Karpas-422 (cell line): ENCODE data around the gene DMBT1. TPM values are rescaled to one million over a fixed set of nuclear protein-coding genes. Genes with fewer than 3 reads are reported as not detected.

ENCODE experiments used
- DNase-seq: peaks from one replicate; pipeline ENCODE4 v3.0.0-alpha.2; 2015
- H2AFZ ChIP-seq: fragments of 200-600 bp; sonication (generic); 2 replicates; pipeline ENCODE4 v1.6.1; 2014; ENCODE audit warnings: antibody characterized with exemption, low read length, mixed read lengths
- H3K27ac ChIP-seq: fragments of 200-600 bp; sonication (generic); 2 replicates; pipeline ENCODE4 v1.5.1; 2014; ENCODE audit warnings: mild to moderate bottlenecking, low read length, moderate library complexity
- H3K27me3 ChIP-seq: fragments of 200-600 bp; sonication (generic); 2 replicates; pipeline ENCODE4 v1.6.1; 2014; ENCODE audit warnings: low read length, mixed read lengths
- H3K36me3 ChIP-seq: fragments of 200-600 bp; sonication (generic); 2 replicates; pipeline ENCODE4 v1.6.1; 2014; ENCODE audit warnings: low read length, mixed read lengths; ENCODE audit not compliant: insufficient read depth
- H3K4me1 ChIP-seq: fragments of 200-600 bp; sonication (generic); 2 replicates; pipeline ENCODE4 v1.6.1; 2014; ENCODE audit warnings: mild to moderate bottlenecking, low read length, mixed read lengths
- H3K4me2 ChIP-seq: fragments of 200-600 bp; sonication (generic); 2 replicates; pipeline ENCODE4 v1.6.1; 2014; ENCODE audit warnings: low read length, low read depth, mild to moderate bottlenecking; ENCODE audit not compliant: poor library complexity, severe bottlenecking
- H3K4me3 ChIP-seq: fragments of 200-600 bp; sonication (generic); 2 replicates; pipeline ENCODE4 v1.5.1; 2014; ENCODE audit warnings: mild to moderate bottlenecking, antibody characterized with exemption, low read length, mixed read lengths
- H3K79me2 ChIP-seq: fragments of 200-600 bp; sonication (generic); 2 replicates; pipeline ENCODE4 v1.6.1; 2014; ENCODE audit warnings: mild to moderate bottlenecking, low read length, mixed read lengths
- H3K9ac ChIP-seq: fragments of 200-600 bp; sonication (generic); 2 replicates; pipeline ENCODE4 v1.6.0; 2014; ENCODE audit warnings: low read length
- H3K9me2 ChIP-seq: fragments of 200-600 bp; sonication (generic), shearing (Covaris generic); replicated peaks from 2 replicates; pipeline ENCODE4 v1.6.0; 2014; ENCODE audit warnings: mild to moderate bottlenecking, low read length, moderate library complexity; ENCODE audit not compliant: insufficient read depth
- H3K9me3 ChIP-seq: fragments of 300-700, 200-600 bp; sonication (generic); 2 replicates; pipeline ENCODE4 v1.6.1; 2014; ENCODE audit warnings: low read length, mixed read lengths
- H4K20me1 ChIP-seq: fragments of 200-600 bp; sonication (generic); 2 replicates; pipeline ENCODE4 v1.6.1; 2014; ENCODE audit warnings: mild to moderate bottlenecking, antibody characterized with exemption, low read length, low read depth; ENCODE audit not compliant: insufficient read depth
- total RNA-seq: library from RNA; depleted of rRNA; stranded (reverse); fragments of >200 nt; shearing (Covaris generic); gene quantifications from 2 replicates; pipeline ENCODE4 v1.2.3, GENCODE V29; 2014; ENCODE audit warnings: low replicate concordance

The DMBT1 gene
- total RNA-seq, 1 experiment from 2014 or later, result not detected

DNA sequence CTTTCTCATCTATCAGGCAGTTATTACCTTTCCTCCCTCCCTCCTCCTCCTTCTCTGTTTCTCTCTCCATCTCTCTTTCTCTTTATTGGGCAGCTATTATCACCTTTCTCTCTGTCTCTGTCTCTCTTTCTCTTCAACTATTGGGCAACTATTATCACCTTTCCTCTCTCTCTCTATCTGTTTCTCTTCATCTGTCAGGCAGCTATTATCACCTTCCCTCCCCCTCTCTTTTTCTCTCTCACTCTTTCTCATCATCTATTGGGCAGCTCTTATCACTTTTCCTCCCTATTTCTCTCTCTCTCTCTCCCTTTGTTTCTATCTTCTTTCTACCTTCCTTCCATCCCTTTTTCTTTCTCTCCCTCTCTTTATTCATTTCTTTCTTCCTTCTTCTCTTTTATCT lies 1.2 kb downstream of the DMBT1 start:
- no peak overlapping the region for H3K4me3 ChIP-seq
- no peaks in the 10 kb centered on the region for H3K36me3 ChIP-seq
- H3K4me1 ChIP-seq, result no peaks in the 10 kb centered on the region
- H3K9me3 ChIP-seq, result no peaks in the 10 kb centered on the region
- no peaks in the 10 kb centered on the region for H3K27me3 ChIP-seq
- no peak overlapping the region for H2AFZ ChIP-seq
- H3K79me2 ChIP-seq, result no peaks in the 10 kb centered on the region
- no peak overlapping the region for H3K27ac ChIP-seq
- H3K4me2 ChIP-seq, result no peak overlapping the region
- no peaks in the 10 kb centered on the region for H4K20me1 ChIP-seq
- DNase-seq, result no peak
- no peaks in the 10 kb centered on the region for H3K9me2 ChIP-seq
- no peak overlapping the region for H3K9ac ChIP-seq

DNA sequence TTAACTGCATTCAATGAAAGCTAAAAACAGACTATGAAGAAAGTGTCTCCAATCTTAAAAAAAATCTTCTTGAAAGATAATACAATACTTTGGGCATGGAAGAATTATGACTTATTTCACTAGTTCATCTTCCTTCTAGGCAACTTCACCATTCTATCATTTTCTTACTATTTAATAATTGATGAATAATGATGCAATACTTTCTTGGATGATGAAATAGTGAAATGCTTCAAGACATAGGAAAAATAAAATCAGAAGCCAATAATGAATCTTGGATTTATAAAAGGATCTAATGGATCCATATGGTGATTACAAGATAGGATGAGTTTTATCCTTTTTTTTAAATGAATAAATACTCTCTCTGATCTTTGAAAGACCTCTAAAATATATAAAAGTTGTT lies 4.4 kb downstream of the DMBT1 start:
- Histone ChIP-seq H3K4me1 (no peaks in the 10 kb centered on the region), H2AFZ (no peak overlapping the region), H3K27me3 (no peaks in the 10 kb centered on the region), H3K4me3 (no peak overlapping the region), H3K9me3 (no peaks in the 10 kb centered on the region), H3K9ac (no peak overlapping the region), H3K4me2 (no peak overlapping the region), H3K9me2 (no peaks in the 10 kb centered on the region), H3K79me2 (no peaks in the 10 kb centered on the region), H3K27ac (no peak overlapping the region), H4K20me1 (0 out of 2 replicates have a peak, but pooled peaks cover 3% of the 10 kb centered on the region), H3K36me3 (no peaks in the 10 kb centered on the region)
- DNase-seq, result no peak

DNA sequence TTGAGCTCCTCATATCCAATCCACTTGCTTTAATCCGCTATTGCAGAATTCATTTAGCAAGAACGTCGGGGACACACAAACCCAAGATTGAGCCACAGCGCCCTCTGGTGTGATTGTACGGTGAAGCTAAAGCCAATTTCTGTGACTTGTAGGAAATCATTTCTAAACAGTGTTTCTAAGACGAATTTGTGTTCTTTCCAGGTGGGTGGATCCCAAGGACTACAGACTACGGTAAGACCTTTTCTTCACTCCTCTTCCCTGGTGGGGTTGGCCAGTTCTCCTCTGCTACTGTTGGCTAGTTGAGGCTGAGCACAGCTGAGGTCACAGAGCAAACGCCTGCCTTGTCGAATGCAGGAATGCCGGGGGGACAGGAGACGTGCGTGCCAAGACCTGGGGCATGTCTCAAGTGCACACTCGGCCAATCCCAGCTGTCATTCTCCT lies 5.2 kb downstream of the DMBT1 start:
- no peak overlapping the region for H3K27ac ChIP-seq
- no peaks in the 10 kb centered on the region for H3K9me2 ChIP-seq
- H3K4me2 ChIP-seq, result no peak overlapping the region
- DNase-seq, result peak; percentile 85
- no peak overlapping the region for H3K4me3 ChIP-seq
- no peak overlapping the region for H3K9ac ChIP-seq
- H3K79me2 ChIP-seq, result no peaks in the 10 kb centered on the region
- no peaks in the 10 kb centered on the region for H3K9me3 ChIP-seq
- no peaks in the 10 kb centered on the region for H3K4me1 ChIP-seq
- no peaks in the 10 kb centered on the region for H3K36me3 ChIP-seq
- 0 out of 2 replicates have a peak, but pooled peaks cover 3% of the 10 kb centered on the region for H4K20me1 ChIP-seq
- no peaks in the 10 kb centered on the region for H3K27me3 ChIP-seq
- H2AFZ ChIP-seq, result no peak overlapping the region

DNA sequence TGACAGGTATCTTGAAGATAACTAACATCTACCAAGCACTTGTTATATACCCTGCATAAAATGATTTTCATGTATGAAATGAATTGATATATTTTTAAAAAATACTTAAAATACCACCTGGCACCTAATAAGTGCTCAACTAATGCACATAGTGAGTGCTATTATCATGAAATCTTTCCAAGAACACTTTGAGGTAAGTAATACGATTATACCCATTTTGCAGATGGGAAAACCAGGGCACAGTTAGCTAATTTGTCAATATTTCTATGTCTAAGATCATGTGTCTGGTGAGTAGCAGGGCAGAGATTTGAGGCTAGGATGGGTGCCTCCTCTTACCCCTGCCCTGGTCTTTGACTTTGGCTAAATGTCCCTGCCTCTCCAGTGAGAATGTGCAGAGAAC lies 6.1 kb downstream of the DMBT1 start:
- no peaks in the 10 kb centered on the region for H3K79me2 ChIP-seq
- H3K9ac ChIP-seq, result no peak overlapping the region
- no peaks in the 10 kb centered on the region for H3K36me3 ChIP-seq
- H2AFZ ChIP-seq, result no peak overlapping the region
- no peak overlapping the region for H3K27ac ChIP-seq
- H3K4me2 ChIP-seq, result no peak overlapping the region
- no peaks in the 10 kb centered on the region for H3K4me1 ChIP-seq
- H3K9me2 ChIP-seq, result no peaks in the 10 kb centered on the region
- no peak for DNase-seq
- no peaks in the 10 kb centered on the region for H3K9me3 ChIP-seq
- H3K4me3 ChIP-seq, result no peak overlapping the region
- 0 out of 2 replicates have a peak, but pooled peaks cover 3% of the 10 kb centered on the region for H4K20me1 ChIP-seq
- no peaks in the 10 kb centered on the region for H3K27me3 ChIP-seq

DNA sequence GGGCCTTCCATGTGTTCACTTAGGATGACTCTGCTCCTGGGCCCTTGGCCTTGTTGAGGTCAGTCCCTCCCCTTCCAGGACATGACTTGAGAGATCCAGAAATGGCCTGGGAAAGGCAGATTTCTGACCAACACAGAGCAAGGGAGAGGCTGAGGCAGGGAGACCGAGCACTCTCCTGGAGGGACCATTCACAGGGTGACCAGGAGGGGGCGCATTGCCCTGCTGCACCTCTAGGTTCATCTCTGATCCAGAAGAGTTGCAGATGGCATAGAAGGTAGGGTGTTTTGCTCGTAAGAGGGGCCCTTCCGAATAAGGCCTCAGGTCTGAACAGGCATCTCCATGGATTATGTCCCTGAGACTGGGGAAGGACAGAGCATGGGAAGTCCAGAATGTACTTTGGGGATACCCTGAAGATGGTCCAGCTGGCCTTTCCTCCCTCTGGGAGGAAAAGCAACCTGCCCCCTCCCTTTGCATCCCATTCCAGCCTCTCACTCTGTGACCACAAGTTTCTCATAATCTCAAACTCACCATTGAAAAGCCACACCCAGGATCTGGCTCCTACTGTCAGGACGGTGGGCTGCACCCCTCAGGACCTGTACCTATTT lies 6.6 kb downstream of the DMBT1 start:
- no peak overlapping the region for H3K9ac ChIP-seq
- no peaks in the 10 kb centered on the region for H3K4me1 ChIP-seq
- no peak overlapping the region for H2AFZ ChIP-seq
- peak; percentile 70 for DNase-seq
- no peaks in the 10 kb centered on the region for H3K9me2 ChIP-seq
- H4K20me1 ChIP-seq, result 0 out of 2 replicates have a peak, but pooled peaks cover 3% of the 10 kb centered on the region
- H3K36me3 ChIP-seq, result no peaks in the 10 kb centered on the region
- no peaks in the 10 kb centered on the region for H3K79me2 ChIP-seq
- H3K27ac ChIP-seq, result no peak overlapping the region
- no peak overlapping the region for H3K4me2 ChIP-seq
- H3K9me3 ChIP-seq, result no peaks in the 10 kb centered on the region
- no peaks in the 10 kb centered on the region for H3K27me3 ChIP-seq
- H3K4me3 ChIP-seq, result no peak overlapping the region

GRCh38 chr10:122568551-122568950 lies 8.0 kb downstream of the DMBT1 start:
- Histone ChIP-seq H3K36me3 (no peaks in the 10 kb centered on the region), H3K9me3 (no peaks in the 10 kb centered on the region), H3K79me2 (no peaks in the 10 kb centered on the region), H4K20me1 (0 out of 2 replicates have a peak, but pooled peaks cover 3% of the 10 kb centered on the region), H2AFZ (no peak overlapping the region), H3K27me3 (no peaks in the 10 kb centered on the region), H3K4me1 (no peaks in the 10 kb centered on the region), H3K9me2 (no peaks in the 10 kb centered on the region), H3K9ac (no peak overlapping the region), H3K27ac (no peak overlapping the region), H3K4me3 (no peak overlapping the region), H3K4me2 (no peak overlapping the region)
- no peak for DNase-seq

GRCh38 chr10:122570920-122571319 lies 10.4 kb downstream of the DMBT1 start:
- Histone ChIP-seq H3K9me3 (no peaks in the 10 kb centered on the region), H3K79me2 (no peaks in the 10 kb centered on the region), H3K27me3 (no peaks in the 10 kb centered on the region), H3K4me1 (no peaks in the 10 kb centered on the region), H3K9ac (no peak overlapping the region), H2AFZ (no peak overlapping the region), H3K4me3 (no peak overlapping the region), H3K36me3 (no peaks in the 10 kb centered on the region; the same call in 1 of the 2 replicates), H3K4me2 (no peak overlapping the region), H4K20me1 (0 out of 2 replicates have a peak, but pooled peaks cover 3% of the 10 kb centered on the region), H3K27ac (no peak overlapping the region), H3K9me2 (no peaks in the 10 kb centered on the region)
- no peak for DNase-seq

GRCh38 chr10:122571892-122572291 lies 11.3 kb downstream of the DMBT1 start:
- no peaks in the 10 kb centered on the region; the same call in 1 of the 2 replicates for H3K36me3 ChIP-seq
- H3K9ac ChIP-seq, result no peak overlapping the region
- no peaks in the 10 kb centered on the region for H3K9me2 ChIP-seq
- H3K79me2 ChIP-seq, result no peaks in the 10 kb centered on the region
- H3K27ac ChIP-seq, result no peak overlapping the region
- H4K20me1 ChIP-seq, result 0 out of 2 replicates have a peak, but pooled peaks cover 3% of the 10 kb centered on the region
- no peak overlapping the region for H3K4me2 ChIP-seq
- H3K9me3 ChIP-seq, result no peaks in the 10 kb centered on the region
- no peaks in the 10 kb centered on the region for H3K27me3 ChIP-seq
- no peak overlapping the region for H3K4me3 ChIP-seq
- H2AFZ ChIP-seq, result no peak overlapping the region
- no peak for DNase-seq
- H3K4me1 ChIP-seq, result no peaks in the 10 kb centered on the region
